GM12892 (cell line): Measurements from ENCODE around the gene NT5C. TPM values are rescaled to one million over a fixed set of nuclear protein-coding genes. Genes with fewer than 3 reads are reported as not detected.
"Not testable (repeated sequence)": the region's sequence is repeated elsewhere in the genome, so short reads cannot be mapped to it uniquely, and the experiment has no call there.

ENCODE experiments used
- DNase-seq: peaks from one replicate; pipeline ENCODE4 v3.0.0; 2011; ENCODE audit not compliant: insufficient read length
- FAIRE-seq: peaks from 2 replicates; lab custom pipeline; 2011; peaks lifted over from hg19 to GRCh38; lab: Jason Lieb, UNC
- POLR2A ChIP-seq: IDR thresholded peaks from 2 replicates; pipeline ENCODE4 v1.6.1; 2011; ENCODE audit warnings: low read depth, low read length, control low read depth
- POLR2AphosphoS5 ChIP-seq: IDR thresholded peaks from 2 replicates; pipeline ENCODE4 v1.6.1; 2011; ENCODE audit warnings: low read depth, low read length, control low read depth
- TAF1 ChIP-seq: IDR thresholded peaks from 2 replicates; pipeline ENCODE4 v1.6.1; 2011; ENCODE audit warnings: low read depth, mild to moderate bottlenecking, control low read depth, low read length, borderline replicate concordance
- polyA plus RNA-seq: library from polyadenylated mRNA; unstranded; fragments of >200 nt; gene quantifications from one replicate; pipeline ENCODE4 v1.2.1, GENCODE V29; 2012; ENCODE audit warnings: missing spikeins, inconsistent platforms; ENCODE audit not compliant: missing spikeins

Gene NT5C
- polyA plus RNA-seq: 33.8 TPM

GRCh38 chr17:75131278-75132017 lies at the start of gene NT5C:
Gene NT5C, minus strand, starts transcription at chr17:75131742. Its CDS starts 35 bp downstream, at chr17:75131707.
- DNase-seq (peak; percentile 96), FAIRE-seq (peak; percentile 93)
- peak; percentile 85 for TF ChIP-seq POLR2AphosphoS5
- TF ChIP-seq TAF1: peak; percentile 58; the same call in 1 of the 2 replicates
- peak; percentile 94 for TF ChIP-seq POLR2A

GRCh38 chr17:75181110-75181509 lies 49.6 kb upstream of the NT5C start:
- FAIRE-seq (no peak), DNase-seq (no peak)
- no peak for TF ChIP-seq POLR2AphosphoS5
- no peak for TF ChIP-seq POLR2A
- TF ChIP-seq TAF1: no peak

- DNase-seq: no peak
- TF ChIP-seq POLR2A: no peak
- no peak for TF ChIP-seq POLR2AphosphoS5
- TF ChIP-seq TAF1: no peak
- no peak for FAIRE-seq
These were observed 46.9 kb upstream of the NT5C start for GRCh38 chr17:75178453-75178852.

DNA sequence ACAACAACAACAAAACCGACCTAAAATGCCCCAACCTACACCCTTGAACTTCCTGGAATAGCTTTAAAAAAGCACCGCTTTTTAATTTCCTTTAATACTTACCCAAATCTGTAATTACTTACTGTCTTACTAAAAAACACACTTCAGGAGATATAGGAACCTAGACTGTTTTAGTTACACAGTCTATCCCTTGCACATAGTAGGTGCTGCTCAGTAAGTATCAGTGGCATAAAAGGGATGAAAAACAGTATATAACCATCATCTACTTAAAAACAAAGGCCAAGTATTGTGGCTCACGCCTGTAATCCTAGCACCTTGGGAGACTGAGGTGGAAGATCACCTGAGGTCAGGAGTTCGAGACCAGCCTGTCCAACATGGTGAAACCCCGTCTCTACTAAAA lies 45.1 kb upstream of the NT5C start:
- FAIRE-seq: no peak
- no peak for DNase-seq
- TF ChIP-seq POLR2A (no peak), TAF1 (no peak), POLR2AphosphoS5 (no peak)

- no peak for FAIRE-seq
- TF ChIP-seq POLR2AphosphoS5 (no peak), POLR2A (no peak), TAF1 (no peak)
These were observed 43.5 kb upstream of the NT5C start for GRCh38 chr17:75174996-75175395.

GRCh38 chr17:75173526-75173925 lies 42.0 kb upstream of the NT5C start:
- TF ChIP-seq POLR2A (no peak), TAF1 (no peak)
- FAIRE-seq (no peak), DNase-seq (no peak)

More at GRCh38 chr17:75174996-75175395, 43.5 kb upstream of the NT5C start:
- DNase-seq: no peak

- no peak for FAIRE-seq
- TF ChIP-seq POLR2AphosphoS5 (no peak), POLR2A (no peak), TAF1 (no peak)
- no peak for DNase-seq
These were observed 37.5 kb upstream of the NT5C start for GRCh38 chr17:75168998-75169397.

DNA sequence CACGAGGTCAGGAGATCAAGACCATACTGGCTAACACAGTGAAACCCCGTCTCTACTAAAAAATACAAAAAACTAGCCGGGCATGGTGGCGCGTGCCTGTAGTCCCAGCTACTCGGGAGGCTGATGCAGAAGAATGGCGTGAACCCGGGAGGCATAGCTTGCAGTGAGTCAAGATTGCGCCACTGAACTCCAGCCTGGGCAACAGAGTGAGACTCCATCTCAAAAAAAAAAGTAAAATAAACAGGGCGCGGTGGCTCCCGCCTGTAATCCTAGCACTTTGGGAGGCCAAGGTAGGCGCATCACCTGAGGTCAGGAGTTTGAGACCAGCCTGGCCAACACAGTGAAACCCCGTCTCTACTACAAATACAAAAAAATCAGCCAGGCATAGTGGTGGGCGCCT lies 33.1 kb upstream of the NT5C start:
- FAIRE-seq, DNase-seq: not testable (repeated sequence)

- TF ChIP-seq POLR2AphosphoS5 (no peak), TAF1 (no peak), POLR2A (no peak)
- DNase-seq: no peak
- FAIRE-seq: no peak
These were observed 31.5 kb upstream of the NT5C start for GRCh38 chr17:75163074-75163473.

GRCh38 chr17:75160211-75160610 lies 28.7 kb upstream of the NT5C start:
- TF ChIP-seq POLR2A: no peak
- no peak for TF ChIP-seq TAF1
- no peak for TF ChIP-seq POLR2AphosphoS5
- FAIRE-seq: no peak
- no peak for DNase-seq

DNA sequence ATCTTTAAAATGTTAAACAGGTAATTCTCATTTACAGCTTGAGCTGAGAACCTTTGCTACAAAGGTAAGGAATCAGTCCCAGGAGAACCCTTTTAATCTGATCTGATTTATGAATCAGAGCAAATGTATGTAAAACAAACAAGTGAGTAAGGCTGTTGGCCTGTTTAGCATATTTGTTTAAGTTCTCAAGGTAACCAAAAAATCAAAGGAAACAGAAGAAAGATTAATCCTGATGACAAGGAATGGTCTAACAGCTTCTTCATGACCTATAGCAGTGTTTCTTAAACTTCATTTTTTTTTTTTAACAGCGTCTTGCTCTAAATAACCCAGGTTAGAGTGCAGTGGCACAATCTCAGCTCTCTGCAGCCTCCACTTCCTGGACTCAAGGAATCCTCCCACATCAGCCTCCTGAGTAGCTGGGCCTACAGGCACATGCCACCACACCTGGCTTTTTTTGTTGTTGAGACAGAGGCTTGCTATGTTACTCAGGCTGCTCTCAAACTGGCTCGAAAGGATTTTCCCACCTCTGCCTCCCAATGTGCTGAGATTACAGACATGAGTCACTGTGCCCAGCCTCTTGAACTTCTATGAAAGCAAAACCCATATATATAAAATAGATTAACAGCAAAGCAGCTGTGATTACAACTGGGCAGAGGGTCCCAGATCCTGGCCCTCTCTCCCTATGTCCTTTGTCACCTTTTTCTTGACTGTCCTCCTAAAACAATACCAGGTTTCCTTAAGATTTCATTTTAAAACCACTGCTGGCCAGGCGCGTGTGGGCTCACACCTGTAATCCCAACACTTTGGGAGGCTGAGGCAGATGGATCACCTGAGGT lies 27.9 kb upstream of the NT5C start:
- FAIRE-seq: no peak
- DNase-seq: no peak
- TF ChIP-seq POLR2AphosphoS5: no peak
- TF ChIP-seq TAF1: no peak
- TF ChIP-seq POLR2A: no peak

DNA sequence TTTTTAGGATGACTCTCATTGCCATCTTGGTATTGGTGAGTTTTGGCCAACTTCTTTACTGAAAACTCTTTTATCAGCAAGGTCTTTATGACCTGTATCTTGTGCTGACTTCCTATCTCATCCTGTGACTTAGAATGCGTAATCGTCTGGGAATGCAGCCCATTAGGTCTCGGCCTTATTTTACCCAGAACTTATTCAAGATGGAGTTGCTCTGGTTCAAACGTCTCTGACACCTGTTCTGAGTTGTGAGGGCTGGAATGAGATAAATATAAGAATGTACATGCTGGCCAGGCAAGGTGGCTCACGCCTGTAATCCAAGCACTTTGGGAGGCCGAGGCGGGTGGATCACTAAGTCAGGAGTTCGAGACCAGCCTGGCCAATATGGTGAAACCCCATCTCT lies 26.9 kb upstream of the NT5C start:
- not testable (repeated sequence) for FAIRE-seq, DNase-seq
